ENCODE data around the gene TMEM25.

- TF ChIP-seq CTCF (conservative IDR thresholded peaks at IDR 0.05 in 1 of 2, IDR thresholded peaks at IDR 0.05 in 1 of 2; ENCODE audit: extremely low read depth in 1 of 2, insufficient read depth in 1 of 2, low read depth in 1 of 2, low read length in 2 of 2) (no peak), EZH2 (IDR thresholded peaks at IDR 0.05; ENCODE audit: borderline replicate concordance, low read length) (no peak)
These were observed 649 bp downstream of the TMEM25 start for GRCh38 chr11:118531597-118532084.

All from mammary epithelial cell (primary cell).